Thoracic aorta (tissue), 2 donors: Measurements from ENCODE around the gene COG8. TPM values are rescaled to one million over a fixed set of nuclear protein-coding genes. Genes with fewer than 3 reads are reported as not detected.
"Not testable (repeated sequence)": the region's sequence is repeated elsewhere in the genome, so short reads cannot be mapped to it uniquely, and the experiment has no call there.

Experiments used
- ATAC-seq: fragments of 150-250 bp; one replicate; pipeline ENCODE4 v1.8.0; 2017; ENCODE audit warnings: low read depth; ENCODE audit not compliant: insufficient number of reproducible peaks, low FRiP score
- DNase-seq: peaks from one replicate; pipeline ENCODE4 v3.0.0-alpha.2; 2020; ENCODE audit warnings: low spot score
- H3K27ac ChIP-seq, 2 donors: fragments of 200-600 bp; sonication (generic); 1 replicate in 1 of 2; 2 replicates in 1 of 2; pipeline ENCODE4 v1.5.1; 2016; ENCODE audit warnings: mild to moderate bottlenecking in 2 of 2, moderate library complexity in 2 of 2
- H3K27me3 ChIP-seq: fragments of 200-600 bp; sonication (generic); replicated peaks from 2 replicates; pipeline ENCODE4 v1.6.0; 2016; ENCODE audit warnings: mild to moderate bottlenecking; ENCODE audit not compliant: insufficient read depth
- H3K36me3 ChIP-seq: fragments of 200-600 bp; sonication (generic); one replicate; pipeline ENCODE4 v1.5.1; 2016
- H3K4me1 ChIP-seq, 2 donors: fragments of 200-600 bp; sonication (generic); 1 replicate in 1 of 2; 2 replicates in 1 of 2; pipeline versions ENCODE4 v1.5.1 to v1.6.0; 2016; ENCODE audit warnings: low read depth in 2 of 2, mild to moderate bottlenecking in 1 of 2; ENCODE audit not compliant: control insufficient read depth in 1 of 2
- H3K4me3 ChIP-seq: fragments of 200-600 bp; sonication (generic); 2 replicates; pipeline ENCODE4 v1.5.1; 2016; ENCODE audit warnings: mild to moderate bottlenecking
- H3K9me3 ChIP-seq: fragments of 200-600 bp; sonication (generic); 2 replicates; pipeline ENCODE4 v1.5.1; 2016
- total RNA-seq, 2 donors: library from RNA; depleted of rRNA; stranded (reverse); fragments of >200 nt; gene quantifications; one replicate each; pipeline versions ENCODE4 v1.1.0 to v1.2.3, GENCODE V29; 2016
- TF ChIP-seq, protein P1 (sequence below): fragments of 200-600 bp; sonication (generic); IDR thresholded peaks from one replicate; pipeline ENCODE4 v1.5.1; 2019; ENCODE audit warnings: antibody characterized with exemption

Gene COG8
- total RNA-seq, 2 donors from 2014 or later: 39.4 to 51.0 TPM

DNA sequence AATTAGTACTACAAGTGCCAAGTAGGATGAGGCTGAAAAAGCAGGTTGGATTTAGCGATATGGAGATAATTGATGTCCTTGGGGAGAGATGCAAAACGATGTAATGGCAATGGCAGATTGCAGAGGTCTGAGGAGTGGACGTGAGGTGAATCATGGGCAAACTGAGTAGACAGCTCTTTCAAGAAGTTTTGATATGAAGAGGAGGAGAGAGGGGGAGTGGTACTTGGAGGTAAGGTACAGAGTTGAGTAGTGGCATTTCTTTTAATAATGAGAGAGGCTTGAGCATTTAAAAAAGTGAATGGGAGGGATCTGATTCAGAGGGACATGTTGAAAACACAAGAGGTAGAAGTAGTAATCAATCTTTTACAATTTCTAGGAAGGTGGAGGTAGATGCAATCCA is 46.0 kb downstream of the COG8 start:
- TF ChIP-seq, protein P1, sequence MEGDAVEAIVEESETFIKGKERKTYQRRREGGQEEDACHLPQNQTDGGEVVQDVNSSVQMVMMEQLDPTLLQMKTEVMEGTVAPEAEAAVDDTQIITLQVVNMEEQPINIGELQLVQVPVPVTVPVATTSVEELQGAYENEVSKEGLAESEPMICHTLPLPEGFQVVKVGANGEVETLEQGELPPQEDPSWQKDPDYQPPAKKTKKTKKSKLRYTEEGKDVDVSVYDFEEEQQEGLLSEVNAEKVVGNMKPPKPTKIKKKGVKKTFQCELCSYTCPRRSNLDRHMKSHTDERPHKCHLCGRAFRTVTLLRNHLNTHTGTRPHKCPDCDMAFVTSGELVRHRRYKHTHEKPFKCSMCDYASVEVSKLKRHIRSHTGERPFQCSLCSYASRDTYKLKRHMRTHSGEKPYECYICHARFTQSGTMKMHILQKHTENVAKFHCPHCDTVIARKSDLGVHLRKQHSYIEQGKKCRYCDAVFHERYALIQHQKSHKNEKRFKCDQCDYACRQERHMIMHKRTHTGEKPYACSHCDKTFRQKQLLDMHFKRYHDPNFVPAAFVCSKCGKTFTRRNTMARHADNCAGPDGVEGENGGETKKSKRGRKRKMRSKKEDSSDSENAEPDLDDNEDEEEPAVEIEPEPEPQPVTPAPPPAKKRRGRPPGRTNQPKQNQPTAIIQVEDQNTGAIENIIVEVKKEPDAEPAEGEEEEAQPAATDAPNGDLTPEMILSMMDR: no peak
- ATAC-seq: no peak

DNA sequence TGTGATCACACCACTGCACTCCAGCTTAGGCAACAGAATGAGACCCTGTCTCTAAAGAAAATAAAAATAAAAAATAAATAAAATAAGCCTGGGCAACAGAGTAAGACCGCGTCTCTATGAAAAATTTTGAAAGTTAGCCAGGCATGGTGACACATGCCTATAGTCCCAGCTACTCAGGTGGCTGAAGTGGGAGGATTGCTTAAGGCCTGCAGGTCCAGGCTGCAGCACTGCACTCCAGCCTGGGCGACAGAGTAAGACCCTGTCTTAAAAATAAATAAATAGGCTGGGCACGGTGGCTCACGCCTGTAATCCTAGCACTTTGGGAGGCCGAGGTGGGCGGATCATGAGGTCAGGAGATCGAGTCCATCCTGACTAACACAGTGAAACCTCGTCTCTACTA is 47.7 kb downstream of the COG8 start:
- not testable (repeated sequence) for ATAC-seq, H3K4me1 ChIP-seq, H3K27ac ChIP-seq, H3K9me3 ChIP-seq, H3K36me3 ChIP-seq, DNase-seq, H3K4me3 ChIP-seq, H3K27me3 ChIP-seq

More for the DNA sequence above, 46.0 kb downstream of the COG8 start:
- Histone ChIP-seq H3K27me3 (no peaks in the 10 kb centered on the region), H3K36me3 (peaks cover 2% of the 10 kb centered on the region), H3K4me3 (no peak overlapping the region), H3K4me1 (no peaks in the 10 kb centered on the region), H3K27ac (no peak overlapping the region), H3K9me3 (no peaks in the 10 kb centered on the region)
- no peak for DNase-seq

DNA sequence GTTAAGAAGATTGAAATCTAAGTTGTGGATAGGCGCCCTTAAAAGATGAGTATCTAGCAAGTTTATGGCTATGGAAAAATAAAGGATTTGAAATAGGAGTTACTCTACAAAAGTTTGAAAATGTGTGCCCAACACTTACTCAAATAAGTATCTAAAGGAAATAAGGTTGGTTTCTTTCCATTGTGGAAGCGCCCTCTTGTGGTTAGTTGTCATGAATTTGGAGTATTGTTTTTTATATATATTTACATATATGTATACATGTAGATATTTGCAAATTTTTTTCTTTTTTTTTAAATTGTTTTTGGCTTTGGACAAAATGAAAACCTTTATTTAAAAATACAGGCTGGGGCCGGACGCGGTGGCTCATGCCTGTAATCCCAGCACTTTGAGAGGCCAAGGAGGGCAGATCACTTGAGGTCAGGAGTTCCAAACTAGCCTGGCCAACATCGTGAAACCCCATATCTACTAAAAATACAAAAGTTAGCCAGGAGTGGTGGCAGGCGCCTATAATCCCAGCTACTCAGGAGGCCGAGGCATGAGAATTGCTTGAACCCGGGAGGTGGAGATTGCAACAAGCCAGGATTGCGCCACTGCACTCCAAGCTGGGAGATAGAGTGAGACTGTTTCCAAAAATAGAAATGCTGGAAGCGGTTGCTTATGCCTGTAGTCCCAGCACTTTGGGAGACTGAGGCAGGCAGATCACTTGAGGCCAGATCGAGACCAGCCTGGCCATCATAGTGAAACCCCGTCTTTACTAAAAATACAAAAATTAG is 52.2 kb downstream of the COG8 start:
- TF ChIP-seq, protein P1: peak; percentile 59
- no peak overlapping the region for H3K4me3 ChIP-seq
- H3K36me3 ChIP-seq: peaks cover 2% of the 10 kb centered on the region
- H3K27ac ChIP-seq: peak overlapping the region; percentile 49 to 61
- DNase-seq: peak; percentile 31
- H3K4me1 ChIP-seq: peaks cover 13 to 22% of the 10 kb centered on the region in 2 donors
- peak; percentile 75 for ATAC-seq
- H3K9me3 ChIP-seq: no peaks in the 10 kb centered on the region
- H3K27me3 ChIP-seq: no peaks in the 10 kb centered on the region

- no peak for DNase-seq
- no peak overlapping the region for H3K4me3 ChIP-seq
- peaks cover 2% of the 10 kb centered on the region for H3K36me3 ChIP-seq
- no peak overlapping the region for H3K27ac ChIP-seq
- H3K27me3 ChIP-seq: no peaks in the 10 kb centered on the region
- H3K4me1 ChIP-seq: peaks cover 13 to 22% of the 10 kb centered on the region in 2 donors
- no peak for ATAC-seq
- H3K9me3 ChIP-seq: no peaks in the 10 kb centered on the region
- TF ChIP-seq, protein P1: no peak
These were observed 54.1 kb downstream of the COG8 start for GRCh38 chr16:69285240-69285639.

DNA sequence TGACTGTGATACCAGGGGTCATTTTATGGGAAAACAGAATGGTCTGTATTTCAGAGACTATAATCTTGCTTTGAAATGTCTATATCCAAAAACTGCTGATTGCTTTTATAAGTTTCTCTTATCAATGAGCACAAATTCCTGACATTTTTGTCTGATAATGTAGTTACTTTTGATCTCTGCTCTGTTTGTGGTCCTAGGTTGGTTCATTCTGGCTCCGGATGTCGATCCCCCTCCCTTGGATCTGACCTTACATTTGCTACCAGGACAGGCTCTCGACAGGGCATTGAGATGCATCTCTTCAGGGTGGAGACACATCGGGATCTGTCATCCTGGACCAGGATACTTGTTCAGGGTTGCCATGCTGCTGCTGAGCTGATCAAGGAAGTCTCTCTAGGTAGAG is 55.5 kb downstream of the COG8 start:
- TF ChIP-seq, protein P1: no peak
- no peaks in the 10 kb centered on the region for H3K9me3 ChIP-seq
- no peak overlapping the region for H3K4me3 ChIP-seq
- H3K4me1 ChIP-seq: peaks cover 13 to 22% of the 10 kb centered on the region in 2 donors
- peaks cover 2% of the 10 kb centered on the region for H3K36me3 ChIP-seq
- no peak for DNase-seq
- H3K27ac ChIP-seq: no peak overlapping the region
- ATAC-seq: no peak
- H3K27me3 ChIP-seq: no peaks in the 10 kb centered on the region
